ENCODE data around the gene WDR91.

Gene WDR91

DNA sequence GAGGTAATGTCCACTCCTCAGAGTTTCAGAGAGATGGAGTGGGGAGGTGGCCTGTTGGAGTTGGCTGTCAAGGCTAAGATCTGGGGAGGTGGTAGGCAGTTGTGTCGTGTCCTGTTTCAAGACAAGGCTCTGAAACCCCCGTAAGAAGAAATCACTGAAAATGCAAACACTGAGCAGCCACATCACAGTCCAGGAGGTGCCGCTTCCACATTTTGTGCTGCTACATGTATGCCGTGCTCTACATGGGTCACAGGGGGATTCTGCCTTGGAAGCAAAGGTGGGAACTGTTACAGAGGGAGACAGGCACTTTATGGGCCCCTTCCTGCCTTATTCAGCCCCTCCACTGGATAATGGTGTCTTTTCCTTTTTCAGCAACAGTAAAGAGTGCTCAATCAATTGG lies 11.9 kb downstream of the WDR91 start:
- DNase-seq (ENCODE audit: low read depth in 2 of 2, low spot score in 1 of 2): no peak

DNA sequence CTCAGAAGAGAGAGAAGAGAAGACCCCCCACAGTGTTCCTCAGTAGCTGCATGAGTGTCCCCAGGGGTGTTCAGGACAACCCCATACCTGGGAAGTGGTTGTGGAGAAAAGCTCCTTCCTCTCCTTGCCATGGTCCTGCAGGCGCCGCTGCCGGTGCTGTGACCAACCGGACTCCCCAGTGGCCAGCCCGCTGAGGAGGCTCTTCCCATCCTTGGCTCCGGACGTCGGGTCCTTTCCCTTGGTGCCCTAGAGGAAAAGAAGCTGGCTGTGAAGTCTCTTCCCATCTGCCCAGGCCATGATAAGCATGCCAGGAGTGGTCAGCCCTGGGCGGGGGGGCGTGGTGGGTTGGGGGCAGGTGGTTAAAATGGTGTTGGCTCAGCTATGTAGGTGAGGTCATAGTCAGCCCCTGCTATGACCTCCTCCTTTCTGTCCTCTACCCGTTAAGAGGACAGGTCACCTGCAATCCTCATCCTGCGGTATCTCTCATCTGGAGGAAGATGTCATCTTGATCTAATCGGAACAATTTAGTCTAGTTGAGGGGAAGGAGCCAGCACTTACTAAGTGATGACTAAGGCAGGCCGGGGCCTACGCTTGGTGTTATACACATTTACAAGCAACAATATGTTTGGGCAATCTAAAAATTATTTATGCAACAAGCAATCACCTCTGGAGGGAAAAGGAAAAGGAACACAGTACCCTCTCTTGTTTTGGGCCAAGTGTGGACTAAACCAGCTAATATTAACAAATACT lies 13.2 kb downstream of the WDR91 start:
- no peak for DNase-seq (ENCODE audit: low read depth in 2 of 2, low spot score in 1 of 2)

DNA sequence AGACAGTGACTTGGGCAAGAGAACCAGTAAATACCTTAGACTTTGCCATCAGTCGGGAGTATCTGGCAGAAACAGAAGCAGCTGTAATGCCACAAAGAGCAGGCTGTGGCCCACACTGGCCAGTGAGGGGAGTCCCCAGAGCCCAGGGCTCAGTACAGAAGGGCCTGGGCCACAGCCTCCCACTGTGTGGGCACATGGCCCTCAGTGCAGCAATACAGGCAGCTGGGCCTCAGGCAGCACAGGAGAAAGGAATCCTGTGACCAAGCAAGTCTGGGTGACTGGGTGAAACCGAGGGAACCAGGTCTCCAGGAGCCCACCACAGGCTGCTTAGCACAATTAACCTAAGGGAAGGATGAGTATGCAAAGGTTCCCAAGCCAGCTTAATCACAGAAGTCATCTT lies 14.0 kb downstream of the WDR91 start:
- DNase-seq (ENCODE audit: low read depth in 2 of 2, low spot score in 1 of 2): no peak

DNA sequence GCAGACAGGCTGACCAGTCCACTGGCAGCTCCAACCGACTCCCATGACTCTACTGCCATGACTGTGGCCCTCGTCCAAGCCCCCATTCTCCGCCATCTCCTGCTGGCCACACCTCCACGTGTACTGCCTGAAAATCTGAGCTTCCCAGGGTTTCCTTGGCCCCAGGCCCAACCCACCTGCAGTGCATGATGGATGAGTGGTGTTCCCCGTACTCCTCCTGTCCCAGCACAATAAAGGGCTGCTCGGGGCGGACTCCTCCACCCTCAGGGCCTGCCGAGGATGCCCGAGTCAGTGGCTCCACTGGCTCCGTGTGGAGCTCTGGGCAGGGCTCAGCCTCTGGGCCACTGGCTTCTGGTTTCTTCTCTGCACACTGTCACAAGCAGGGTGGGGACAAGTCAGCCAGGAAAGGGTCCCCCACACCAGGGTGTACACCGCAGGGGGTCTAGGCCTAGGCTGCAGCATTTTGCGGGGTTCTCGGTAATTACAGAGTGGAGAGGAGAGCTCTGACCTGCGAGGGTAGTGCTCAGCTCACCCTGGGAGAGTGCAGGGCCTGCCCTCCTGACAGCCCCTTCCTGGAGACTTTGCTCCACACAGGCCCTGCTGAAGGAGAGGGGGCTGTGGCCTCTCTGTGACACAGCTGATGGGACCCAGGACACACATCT lies 15.2 kb downstream of the WDR91 start:
- DNase-seq (ENCODE audit: low read depth in 2 of 2, low spot score in 1 of 2): no peak

DNA sequence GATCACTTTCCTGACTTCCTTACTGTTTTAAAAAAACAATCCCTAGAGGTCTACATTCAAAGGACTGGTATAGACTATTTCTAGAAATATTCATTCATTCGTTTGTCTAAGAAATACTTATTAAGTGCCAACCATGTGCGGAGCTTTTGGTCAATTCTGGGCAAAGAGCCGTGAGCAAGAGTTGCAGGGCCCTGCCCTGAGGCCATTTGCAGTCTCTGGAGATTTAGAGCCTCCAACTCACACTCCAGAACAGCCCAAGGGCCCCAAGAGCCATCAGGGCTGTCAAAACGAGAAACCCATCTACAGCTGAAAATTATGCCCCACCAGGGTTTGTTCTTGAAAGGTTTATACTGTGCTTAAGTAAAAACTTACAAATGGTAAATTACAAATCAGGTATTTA lies 16.2 kb downstream of the WDR91 start:
- no peak for DNase-seq (ENCODE audit: low read depth in 2 of 2, low spot score in 1 of 2)

DNA sequence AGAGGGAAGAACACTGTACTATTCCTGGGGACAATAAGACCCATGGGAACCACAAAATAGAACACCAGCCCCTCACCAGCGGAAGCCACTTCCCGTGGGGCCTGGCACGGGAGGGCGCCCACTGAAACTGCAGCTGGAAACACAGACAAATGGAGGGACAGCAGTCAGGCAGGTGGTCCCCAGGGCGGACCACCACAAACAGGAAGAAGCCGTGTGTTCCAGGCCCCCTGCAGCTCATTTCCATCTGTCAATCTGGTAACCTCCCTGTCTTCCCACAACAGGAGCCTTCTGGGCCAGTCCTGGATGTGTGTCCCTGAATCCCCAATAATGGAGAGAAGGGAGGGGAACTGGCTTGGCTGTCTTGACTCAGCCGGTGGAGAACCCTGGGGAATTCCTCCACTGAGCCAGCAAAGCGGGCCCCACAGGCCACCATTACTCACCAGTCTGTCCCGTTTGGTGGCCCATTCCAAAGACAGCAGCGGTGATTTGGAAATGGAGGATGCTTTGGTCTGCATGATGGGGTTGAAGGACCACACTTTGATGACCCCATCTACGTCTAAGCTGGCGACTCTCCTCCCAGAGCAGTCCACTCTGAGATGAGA lies 16.7 kb downstream of the WDR91 start:
- no peak for DNase-seq (ENCODE audit: low read depth in 2 of 2, low spot score in 1 of 2)

DNA sequence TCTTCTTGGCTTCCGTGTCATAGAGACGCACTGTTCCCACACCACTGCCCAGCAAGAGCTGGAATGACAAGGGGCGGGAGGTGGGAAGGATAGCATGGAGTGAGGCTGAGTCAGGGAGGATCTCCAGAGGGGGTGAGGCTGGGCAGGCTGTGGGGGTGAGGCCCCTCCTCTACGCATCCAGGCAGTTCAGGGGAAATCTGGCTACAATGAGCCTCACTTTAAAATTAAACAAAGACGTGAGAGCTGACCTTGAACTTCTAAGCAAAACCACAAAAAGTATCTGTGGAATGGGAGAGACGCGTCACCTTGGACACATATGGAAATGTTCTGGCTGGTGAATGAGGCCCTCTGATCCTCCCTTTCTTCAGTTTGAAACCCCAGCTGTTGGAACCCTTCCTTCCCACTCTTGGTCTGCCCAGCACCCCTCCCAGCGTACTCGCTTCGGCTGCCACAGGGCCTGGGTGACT lies 17.7 kb downstream of the WDR91 start:
- DNase-seq (ENCODE audit: low read depth in 2 of 2, low spot score in 1 of 2): no peak

DNA sequence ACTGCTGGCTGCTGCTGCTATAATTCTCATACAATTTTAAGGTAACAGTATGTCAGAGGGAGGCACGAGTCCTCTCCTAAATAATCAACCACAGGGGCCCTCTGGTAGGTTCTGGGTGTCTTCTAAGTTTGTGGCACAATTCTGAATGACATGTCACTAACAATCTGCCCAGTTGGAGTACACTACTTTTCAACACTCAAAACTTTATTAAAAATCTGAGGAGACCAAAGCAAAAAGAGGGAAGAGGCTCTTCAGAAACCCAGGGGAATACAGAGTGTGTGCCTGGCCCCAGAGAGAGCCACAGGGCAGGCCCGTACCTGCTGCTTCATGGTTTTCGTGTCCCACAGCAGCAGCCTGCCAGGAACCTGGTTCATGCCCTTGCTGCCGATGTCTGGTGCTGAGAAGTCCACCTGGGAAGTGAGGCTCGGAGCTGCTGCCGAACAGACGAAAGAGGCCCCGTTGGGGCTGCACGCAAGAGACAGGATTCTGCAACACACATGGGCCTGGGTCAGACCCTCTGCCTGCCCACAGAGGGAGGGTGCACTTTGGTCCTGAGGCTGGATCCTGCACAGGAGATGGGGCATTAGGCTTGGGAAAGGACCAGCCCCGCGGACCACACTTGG lies 18.3 kb downstream of the WDR91 start:
- DNase-seq (ENCODE audit: low read depth in 2 of 2, low spot score in 1 of 2): no peak

DNA sequence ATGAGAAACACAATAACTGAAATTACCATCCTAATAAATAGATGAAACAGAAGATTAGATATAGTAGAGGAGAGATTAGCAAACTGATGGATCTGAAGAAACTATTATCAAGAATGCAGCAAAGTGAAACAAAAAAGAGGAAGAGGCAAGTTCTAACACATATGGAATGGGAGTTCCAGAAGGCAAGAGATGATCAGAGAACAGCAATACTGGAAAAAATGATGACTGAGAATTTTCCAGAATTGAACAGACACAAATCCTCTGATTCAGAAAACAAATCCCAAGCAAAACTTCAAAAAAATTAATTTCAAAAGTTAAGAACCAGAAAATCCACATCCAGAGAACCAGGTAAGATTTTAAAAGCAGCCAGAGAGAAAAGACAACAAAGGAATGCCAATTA lies 20.6 kb downstream of the WDR91 start:
- no peak for DNase-seq (ENCODE audit: low read depth in 2 of 2, low spot score in 1 of 2)

DNA sequence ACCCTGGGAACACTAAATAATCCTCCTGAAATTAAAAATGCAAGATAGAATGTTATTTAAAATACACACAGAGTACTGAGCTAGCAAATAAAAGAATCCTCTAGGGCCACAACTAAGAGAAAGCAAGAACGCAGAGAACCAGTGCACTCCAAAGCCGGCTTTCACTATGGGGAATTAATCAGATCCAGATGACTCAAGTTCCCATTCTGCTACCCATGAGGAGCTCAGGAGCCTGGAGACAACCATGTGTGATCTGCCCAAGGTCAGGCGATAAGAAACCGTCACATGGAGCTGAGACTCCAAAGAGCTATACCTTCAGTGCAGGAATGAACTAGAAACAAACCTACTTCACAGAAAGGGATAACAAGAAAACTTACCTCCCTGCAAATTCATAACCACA lies 21.4 kb downstream of the WDR91 start:
- no peak for DNase-seq (ENCODE audit: low read depth in 2 of 2, low spot score in 1 of 2)

DNA sequence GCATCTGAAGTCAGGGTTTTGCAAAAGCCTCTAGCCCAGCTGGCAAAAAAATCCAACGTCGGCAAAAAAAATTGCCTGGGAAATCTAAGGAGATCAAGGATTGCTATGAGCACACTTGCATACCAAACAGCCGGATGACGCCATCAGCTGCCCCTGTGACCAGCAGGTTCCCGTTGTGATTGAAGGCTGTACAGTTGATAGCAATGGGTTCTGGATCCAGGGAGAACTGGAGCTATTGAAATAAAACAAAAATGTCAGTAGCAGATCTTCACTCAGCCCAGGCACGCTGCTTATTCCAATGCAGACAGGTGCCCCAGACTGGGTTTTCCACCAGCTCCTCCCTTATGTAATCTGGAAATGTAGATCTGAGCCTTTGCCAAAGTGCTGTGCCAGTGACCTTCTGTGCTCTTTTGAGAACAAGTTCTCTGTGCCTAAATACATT lies 22.1 kb downstream of the WDR91 start:
- no peak for DNase-seq (ENCODE audit: low read depth in 2 of 2, low spot score in 1 of 2)

DNA sequence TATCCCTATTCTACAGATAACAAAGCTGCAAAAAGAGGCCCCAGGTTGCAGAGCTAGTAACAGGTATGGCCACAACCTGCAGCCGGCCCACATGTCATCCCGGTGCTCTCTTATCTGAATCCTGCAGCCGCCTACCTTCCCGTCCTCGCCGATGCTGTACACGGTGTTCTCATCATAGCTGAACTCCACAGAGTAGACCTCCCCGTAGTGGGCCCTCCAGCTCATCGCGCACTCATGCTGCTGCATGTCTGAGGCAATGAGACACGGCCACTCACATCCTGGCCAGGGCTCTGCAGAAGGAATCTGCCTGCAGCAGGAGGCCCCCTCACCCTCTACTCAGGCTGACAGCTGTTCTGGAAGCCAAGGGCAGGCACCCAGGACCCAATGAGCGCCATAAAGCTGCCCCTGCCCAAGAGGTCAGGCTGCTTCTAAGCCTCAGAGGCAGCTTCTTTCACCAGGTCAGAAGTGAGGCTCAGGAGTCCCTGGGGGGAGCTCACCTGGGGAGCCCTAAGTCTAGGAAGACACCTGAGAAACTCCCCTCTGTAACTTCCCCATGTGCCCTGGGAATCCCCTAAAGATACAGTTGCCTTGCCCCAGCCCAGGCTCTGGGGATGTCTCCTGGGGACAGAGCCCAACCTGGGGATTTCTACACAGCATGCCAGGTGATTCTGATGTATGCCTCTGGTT lies 22.9 kb downstream of the WDR91 start:
- DNase-seq (ENCODE audit: low read depth in 2 of 2, low spot score in 1 of 2): no peak

DNA sequence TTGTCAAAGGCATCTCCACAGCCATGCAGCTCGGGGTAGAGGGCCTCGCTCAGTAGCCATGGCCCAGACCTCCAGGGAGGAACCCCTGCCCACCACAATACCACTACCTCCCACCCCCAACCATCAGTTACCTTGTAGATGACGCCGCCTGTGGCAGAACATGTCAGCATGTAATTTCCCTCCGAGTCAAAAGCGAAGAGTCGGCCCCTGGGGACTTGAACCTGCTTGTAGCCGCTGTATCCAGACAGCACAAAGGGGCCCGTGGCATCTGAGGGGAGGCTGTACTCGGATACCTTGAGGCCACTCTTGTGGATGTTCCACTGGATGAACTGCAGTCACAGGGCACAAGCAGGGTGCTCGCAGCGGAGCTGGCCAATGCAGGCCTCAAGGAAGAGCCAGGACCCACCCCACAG lies 24.5 kb downstream of the WDR91 start:
- DNase-seq (ENCODE audit: low read depth in 2 of 2, low spot score in 1 of 2): no peak

DNA sequence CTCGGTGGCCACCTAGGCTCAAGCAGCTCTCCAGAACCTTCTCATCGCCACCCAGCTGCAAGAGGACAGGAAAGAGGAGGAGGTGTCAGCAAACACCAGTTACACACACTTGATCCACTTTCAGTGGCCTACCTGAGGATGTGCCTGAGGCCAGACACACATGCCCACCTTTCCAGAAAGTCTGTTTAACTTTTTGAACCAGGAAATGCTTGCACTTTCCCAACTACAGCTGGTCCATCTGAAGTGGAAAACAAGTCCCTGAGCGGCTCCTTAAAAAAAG lies 25.1 kb downstream of the WDR91 start:
- DNase-seq (ENCODE audit: low read depth in 2 of 2, low spot score in 1 of 2): no peak

DNA sequence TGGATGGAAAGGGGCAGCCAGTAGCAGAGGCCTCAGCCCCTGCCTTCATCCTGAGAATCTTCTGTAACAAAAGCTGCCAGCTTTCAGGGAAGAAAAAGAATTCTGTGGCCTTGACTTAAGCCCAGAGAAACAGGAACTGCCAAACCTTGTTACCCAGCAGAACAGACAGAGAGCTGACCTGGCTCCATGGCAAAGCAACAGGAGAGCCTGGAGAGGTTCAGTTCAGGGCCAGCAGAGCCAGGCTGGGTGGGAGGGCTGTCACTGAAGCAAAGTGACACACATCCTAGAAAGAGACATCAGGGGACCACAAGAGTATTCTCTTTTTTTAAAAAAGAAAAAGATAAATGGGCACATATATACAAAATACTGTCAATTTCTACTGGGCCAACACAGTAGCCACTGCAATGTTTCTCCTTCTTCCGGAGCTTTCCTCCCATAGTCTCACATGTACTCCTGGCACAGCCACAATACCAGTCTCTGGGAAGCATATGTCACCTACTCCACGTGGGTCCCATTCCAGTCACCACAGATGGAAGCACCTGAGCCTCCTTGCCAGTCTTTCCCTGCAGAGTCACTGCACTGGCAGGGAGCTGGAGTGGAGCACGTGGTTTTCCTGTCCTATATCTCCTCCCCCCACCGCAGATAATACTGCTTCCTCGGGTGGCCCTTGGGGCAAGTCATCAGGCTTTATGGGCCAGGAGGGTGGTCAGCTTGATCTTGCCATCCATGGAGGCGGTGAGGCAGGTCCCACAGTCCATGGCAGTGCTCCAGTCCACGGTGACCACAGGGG lies 25.7 kb downstream of the WDR91 start:
- DNase-seq (ENCODE audit: low read depth in 2 of 2, low spot score in 1 of 2): no peak

DNA sequence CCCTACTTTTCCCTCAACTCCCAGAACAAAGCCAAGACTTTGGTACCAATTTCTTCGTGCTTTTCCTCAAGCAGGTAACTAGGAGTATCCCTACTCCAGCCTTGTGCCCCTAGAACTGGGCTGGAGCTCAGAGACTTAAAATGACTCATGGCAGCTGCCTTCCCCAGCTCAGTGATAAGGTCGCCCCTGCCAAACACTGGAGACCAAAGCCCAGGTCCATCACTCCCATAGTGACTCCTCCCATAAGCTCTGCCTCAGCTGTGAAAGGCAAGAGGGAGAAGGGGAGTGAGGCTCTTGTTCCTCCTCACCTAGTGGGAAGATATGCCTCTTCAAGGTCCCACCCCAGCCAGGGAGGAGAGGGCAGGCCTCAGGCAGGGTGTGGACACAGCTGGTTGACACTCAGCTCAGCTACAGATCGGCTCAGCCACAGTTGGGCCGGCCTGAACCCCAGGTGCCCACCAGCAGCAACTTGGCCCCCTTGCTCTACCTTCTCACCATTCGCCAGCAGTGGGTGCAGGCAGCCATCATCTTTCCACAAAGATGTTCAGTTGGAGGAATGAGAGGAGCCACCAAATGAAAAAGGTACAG lies 27.0 kb downstream of the WDR91 start:
- no peak for DNase-seq (ENCODE audit: low read depth in 2 of 2, low spot score in 1 of 2)

DNA sequence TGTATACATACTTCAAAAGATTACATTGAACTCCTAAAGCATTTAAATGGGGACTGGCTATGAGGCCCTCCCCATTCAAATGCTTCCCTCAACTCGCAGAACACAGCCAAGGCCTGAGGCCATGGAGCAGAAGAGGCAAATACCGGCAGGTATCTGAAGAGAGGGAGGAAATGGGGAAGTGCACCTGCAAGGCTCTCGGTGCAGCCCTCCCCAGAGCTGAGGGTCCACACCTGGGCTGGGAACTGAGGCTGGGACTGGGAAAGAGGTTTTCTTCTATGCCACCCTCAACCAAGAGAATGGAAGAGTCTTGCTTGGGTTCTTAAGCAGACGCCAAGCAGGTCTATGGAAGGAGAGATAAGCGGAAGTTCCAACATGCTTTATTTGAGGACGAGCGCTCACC lies 27.8 kb downstream of the WDR91 start:
- DNase-seq (ENCODE audit: low read depth in 2 of 2, low spot score in 1 of 2): no peak

DNA sequence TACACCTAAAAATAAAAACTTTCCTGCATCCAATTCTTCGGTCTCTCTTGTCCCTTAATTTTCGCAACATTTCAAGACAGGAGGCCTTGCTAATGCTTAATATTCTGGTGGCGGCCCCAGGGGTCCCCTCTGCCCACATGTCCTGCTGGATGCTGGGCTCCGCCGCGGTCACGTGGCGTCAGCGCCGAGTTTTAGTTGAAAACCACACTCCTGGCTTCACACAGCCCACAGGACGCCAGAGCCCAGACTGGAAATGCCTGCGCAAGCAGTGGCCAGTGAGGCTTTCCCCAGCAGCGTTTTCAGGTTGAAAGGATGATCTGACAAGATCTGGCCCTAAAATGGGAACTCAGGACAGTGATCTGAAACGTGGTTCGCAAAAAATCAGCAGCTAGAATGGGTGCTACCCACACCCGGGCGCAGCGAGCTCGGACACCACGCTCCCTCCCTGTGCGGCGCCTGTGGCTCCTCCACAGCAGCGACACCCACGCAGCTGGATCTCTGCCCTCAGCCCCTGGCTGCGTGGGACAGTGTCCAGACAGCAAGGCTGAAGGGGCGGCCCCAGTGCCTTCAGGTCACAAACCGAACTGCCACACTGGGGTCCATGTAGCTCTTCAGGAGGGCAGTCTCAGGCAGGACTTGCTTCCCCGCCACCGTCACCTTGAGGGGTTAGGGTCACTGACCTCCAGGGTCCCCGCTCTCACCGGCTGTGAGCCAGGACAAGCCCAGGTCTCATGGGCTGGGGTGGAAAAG lies 29.2 kb downstream of the WDR91 start:
- no peak for DNase-seq (ENCODE audit: low read depth in 2 of 2, low spot score in 1 of 2)

DNA sequence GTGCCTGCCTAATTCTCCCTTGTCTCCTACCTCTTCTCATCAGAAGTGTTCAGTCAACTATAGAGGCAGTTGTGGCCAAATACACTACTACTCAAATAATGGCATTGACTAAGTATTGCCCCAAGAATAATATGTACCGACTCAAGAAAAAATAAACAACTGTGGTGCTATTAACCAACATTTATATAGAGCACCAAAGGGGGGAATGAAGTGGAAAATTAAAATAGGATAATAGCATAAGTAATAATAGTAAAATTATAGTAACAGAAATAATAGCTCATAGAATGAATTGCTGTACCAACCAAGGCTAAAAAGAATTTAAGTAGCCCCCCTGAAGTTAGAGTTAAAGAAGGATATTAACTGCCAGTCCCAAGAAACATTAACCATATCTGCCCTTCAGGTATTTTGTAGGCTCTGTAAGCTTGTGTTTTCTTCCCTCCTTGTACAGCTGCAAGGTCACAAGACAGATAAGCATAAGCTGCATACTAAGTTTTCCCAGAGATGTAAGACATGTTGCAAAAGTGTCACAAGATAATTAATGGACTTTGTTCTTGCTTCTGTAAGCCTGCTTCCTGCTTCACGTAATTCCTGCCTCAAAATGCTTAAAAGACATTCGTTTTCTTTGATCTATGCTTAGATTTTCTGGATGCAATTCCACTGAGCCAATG lies 29.9 kb downstream of the WDR91 start:
- no peak for DNase-seq (ENCODE audit: low read depth in 2 of 2, low spot score in 1 of 2)
